GM21423 (cell line): Measurements from ENCODE around the gene MPV17L.
"Not testable (repeated sequence)": the region's sequence is repeated elsewhere in the genome, so short reads cannot be mapped to it uniquely, and the experiment has no call there.

Experiments used
- ATAC-seq: cut with Tn5 transposase; IDR thresholded peaks from one replicate; pipeline ENCODE4 v1.9.1; 2021; ENCODE audit warnings: mild to moderate bottlenecking, moderate library complexity; ENCODE audit not compliant: unreplicated experiment

The MPV17L gene

GRCh38 chr16:15395631-15396508 is at the start of gene MPV17L:
Gene MPV17L, plus strand, starts transcription at chr16:15395754. Its CDS starts 144 bp downstream, at chr16:15395898.
- not testable (repeated sequence) for ATAC-seq

GRCh38 chr16:15348721-15349120 is 46.8 kb upstream of the MPV17L start:
- not testable (repeated sequence) for ATAC-seq

GRCh38 chr16:15351251-15351650 is 44.3 kb upstream of the MPV17L start:
- ATAC-seq: not testable (repeated sequence)

- not testable (repeated sequence) for ATAC-seq
These were observed 43.8 kb upstream of the MPV17L start for GRCh38 chr16:15351745-15352144.

- ATAC-seq: not testable (repeated sequence)
These were observed 42.7 kb upstream of the MPV17L start for GRCh38 chr16:15352852-15353251.

GRCh38 chr16:15354846-15355245 is 40.7 kb upstream of the MPV17L start:
- ATAC-seq: not testable (repeated sequence)

- ATAC-seq: not testable (repeated sequence)
These were observed 38.1 kb upstream of the MPV17L start for GRCh38 chr16:15357495-15357894.

- not testable (repeated sequence) for ATAC-seq
These were observed 17.4 kb upstream of the MPV17L start, which contains the start of gene NPIPA5 for GRCh38 chr16:15378194-15378593. Gene NPIPA5, minus strand, starts transcription at chr16:15378294. Its CDS starts 0 bp downstream, at chr16:15378294.

- not testable (repeated sequence) for ATAC-seq
These were observed 12.7 kb upstream of the MPV17L start for GRCh38 chr16:15382810-15383209.

GRCh38 chr16:15388060-15388459 is 7.5 kb upstream of the MPV17L start:
- not testable (repeated sequence) for ATAC-seq

- ATAC-seq: not testable (repeated sequence)
These were observed 5.6 kb upstream of the MPV17L start for GRCh38 chr16:15389916-15390315.

GRCh38 chr16:15393025-15393424 is 2.5 kb upstream of the MPV17L start:
- ATAC-seq: not testable (repeated sequence)

GRCh38 chr16:15396509-15396829 is 915 bp downstream of the MPV17L start:
- not testable (repeated sequence) for ATAC-seq

GRCh38 chr16:15396948-15397594 is 1.5 kb downstream of the MPV17L start:
- ATAC-seq: no peak

GRCh38 chr16:15398618-15399316 is 3.2 kb downstream of the MPV17L start:
- ATAC-seq: no peak

- ATAC-seq: no peak
These were observed 3.8 kb downstream of the MPV17L start for GRCh38 chr16:15399317-15399716.

- not testable (repeated sequence) for ATAC-seq
These were observed 4.8 kb downstream of the MPV17L start for GRCh38 chr16:15400314-15400713.

GRCh38 chr16:15401972-15402371 is 6.4 kb downstream of the MPV17L start:
- ATAC-seq: no peak

- no peak for ATAC-seq
These were observed 7.9 kb downstream of the MPV17L start for GRCh38 chr16:15403392-15403995.

- not testable (repeated sequence) for ATAC-seq
These were observed 8.5 kb downstream of the MPV17L start for GRCh38 chr16:15404091-15404490.

- no peak for ATAC-seq
These were observed 9.2 kb downstream of the MPV17L start for GRCh38 chr16:15404792-15405191.
